Trophoblast cell (in vitro differentiated cells and primary cell): ENCODE data around the gene SIX3.

Experiments
- DNase-seq, 2 donors: peaks; one replicate each; pipeline ENCODE4 v3.0.0-alpha.2; 2016
- H2AFZ ChIP-seq: 2 replicates; pipeline ENCODE4 v1.6.1; 2013; ENCODE audit warnings: low read length, moderate library complexity, mild to moderate bottlenecking; ENCODE audit not compliant: insufficient read depth, poor library complexity
- H2AK5ac ChIP-seq: 2 replicates; pipeline ENCODE4 v1.6.1; 2013; ENCODE audit warnings: mild to moderate bottlenecking, low read length
- H2BK120ac ChIP-seq: 2 replicates; pipeline ENCODE4 v1.6.1; 2013; ENCODE audit warnings: low read length, mild to moderate bottlenecking, moderate library complexity; ENCODE audit not compliant: insufficient read depth, poor library complexity
- H2BK12ac ChIP-seq: 2 replicates; pipeline ENCODE4 v1.6.1; 2013; ENCODE audit warnings: mild to moderate bottlenecking, low read length, moderate library complexity
- H2BK5ac ChIP-seq: 2 replicates; pipeline ENCODE4 v1.6.1; 2013; ENCODE audit warnings: low read length, low read depth, moderate library complexity, mild to moderate bottlenecking; ENCODE audit not compliant: poor library complexity
- H3K14ac ChIP-seq: 2 replicates; pipeline ENCODE4 v1.6.1; 2013; ENCODE audit warnings: mild to moderate bottlenecking, low read length
- H3K18ac ChIP-seq: 2 replicates; pipeline ENCODE4 v1.6.1; 2013; ENCODE audit warnings: mild to moderate bottlenecking, low read length
- H3K23ac ChIP-seq: 2 replicates; pipeline ENCODE4 v1.6.1; 2013; ENCODE audit warnings: low read length
- H3K27ac ChIP-seq: 2 replicates; pipeline ENCODE4 v1.5.1; 2013; ENCODE audit warnings: low read depth, mild to moderate bottlenecking, inconsistent platforms, low read length, moderate library complexity
- H3K27me3 ChIP-seq: 2 replicates; pipeline ENCODE4 v1.6.1; 2013; ENCODE audit warnings: inconsistent platforms, mild to moderate bottlenecking, low read length, moderate library complexity; ENCODE audit not compliant: insufficient read depth
- H3K36me3 ChIP-seq, 2 experiments: 1 replicate in 1 of 2; 2 replicates in 1 of 2; pipeline ENCODE4 v1.6.1; 2013; ENCODE audit warnings: low read length in 2 of 2, mild to moderate bottlenecking in 2 of 2, moderate library complexity in 1 of 2; ENCODE audit not compliant: insufficient read depth in 2 of 2, control insufficient read depth in 1 of 2
- H3K4ac ChIP-seq: 2 replicates; pipeline ENCODE4 v1.6.1; 2013; ENCODE audit warnings: low read depth, mild to moderate bottlenecking, low read length, moderate library complexity
- H3K4me1 ChIP-seq, 2 experiments: 1 replicate in 1 of 2; 2 replicates in 1 of 2; pipeline ENCODE4 v1.6.1; 2013; ENCODE audit warnings: low read length in 2 of 2, mild to moderate bottlenecking in 2 of 2, moderate library complexity in 1 of 2; ENCODE audit not compliant: insufficient read depth in 2 of 2, control insufficient read depth in 1 of 2
- H3K4me2 ChIP-seq: 2 replicates; pipeline ENCODE4 v1.6.1; 2013; ENCODE audit warnings: inconsistent platforms, mild to moderate bottlenecking, low read length, moderate library complexity
- H3K4me3 ChIP-seq: 2 replicates; pipeline ENCODE4 v1.5.1; 2013; ENCODE audit warnings: mild to moderate bottlenecking, low read depth, low read length, inconsistent platforms
- H3K79me1 ChIP-seq: one replicate; pipeline ENCODE4 v1.6.1; 2013; ENCODE audit warnings: low read length
- H3K79me2 ChIP-seq: 2 replicates; pipeline ENCODE4 v1.6.1; 2013; ENCODE audit warnings: low read length, mild to moderate bottlenecking; ENCODE audit not compliant: control insufficient read depth, insufficient read depth, poor library complexity
- H3K9ac ChIP-seq: 2 replicates; pipeline ENCODE4 v1.6.1; 2013; ENCODE audit warnings: mild to moderate bottlenecking, low read length
- H3K9me3 ChIP-seq: 2 replicates; pipeline ENCODE4 v1.6.1; 2013; ENCODE audit warnings: low read depth, mild to moderate bottlenecking, control low read depth, inconsistent platforms, low read length; ENCODE audit not compliant: insufficient read depth
- H4K12ac ChIP-seq: 2 replicates; pipeline ENCODE4 v1.6.1; 2013; ENCODE audit warnings: low read depth, mild to moderate bottlenecking, low read length, moderate library complexity
- H4K8ac ChIP-seq: 2 replicates; pipeline ENCODE4 v1.6.1; 2013; ENCODE audit warnings: low read depth, mild to moderate bottlenecking, low read length, moderate library complexity
- H4K91ac ChIP-seq: one replicate; pipeline ENCODE4 v1.6.1; 2013; ENCODE audit warnings: low read depth, mild to moderate bottlenecking, low read length, moderate library complexity
- WGBS: extraction: QIAGEN DNeasy Blood & Tissue Kit; methylation state at CpG from one replicate; pipeline ENCODE4 v1.1.7; 2013; ENCODE audit warnings: missing lambda C conversion rate; ENCODE audit not compliant: insufficient read length, insufficient coverage; ENCODE audit errors: extremely low coverage; 5-methylcytosine and 5-hydroxymethylcytosine counted together

Gene SIX3

GRCh38 chr2:44970846-44971450 lies 29.4 kb downstream of the SIX3 start:
- Histone ChIP-seq H3K27ac (no peak overlapping the region), H3K36me3 (no peaks in the 10 kb centered on the region), H3K27me3 (no peaks in the 10 kb centered on the region), H3K79me2 (no peaks in the 10 kb centered on the region), H3K23ac (no peak overlapping the region), H3K4me2 (no peak overlapping the region), H3K18ac (no peak overlapping the region), H3K4me3 (no peak overlapping the region), H3K14ac (no peak overlapping the region), H2AK5ac (no peak overlapping the region), H2BK12ac (no peak overlapping the region), H3K9ac (no peak overlapping the region), H4K12ac (no peak overlapping the region), H2BK120ac (no peak overlapping the region), H2AFZ (no peak overlapping the region), H3K9me3 (no peaks in the 10 kb centered on the region), H3K4me1 (peaks cover 0 to 4% of the 10 kb centered on the region in 2 experiments), H4K91ac (no peak overlapping the region), H2BK5ac (no peak overlapping the region), H3K79me1 (no peaks in the 10 kb centered on the region), H4K8ac (no peak overlapping the region), H3K4ac (no peak overlapping the region)
- WGBS, result no CpG with 5 or more reads among the region's 15 CpGs
- no peak for DNase-seq

DNA sequence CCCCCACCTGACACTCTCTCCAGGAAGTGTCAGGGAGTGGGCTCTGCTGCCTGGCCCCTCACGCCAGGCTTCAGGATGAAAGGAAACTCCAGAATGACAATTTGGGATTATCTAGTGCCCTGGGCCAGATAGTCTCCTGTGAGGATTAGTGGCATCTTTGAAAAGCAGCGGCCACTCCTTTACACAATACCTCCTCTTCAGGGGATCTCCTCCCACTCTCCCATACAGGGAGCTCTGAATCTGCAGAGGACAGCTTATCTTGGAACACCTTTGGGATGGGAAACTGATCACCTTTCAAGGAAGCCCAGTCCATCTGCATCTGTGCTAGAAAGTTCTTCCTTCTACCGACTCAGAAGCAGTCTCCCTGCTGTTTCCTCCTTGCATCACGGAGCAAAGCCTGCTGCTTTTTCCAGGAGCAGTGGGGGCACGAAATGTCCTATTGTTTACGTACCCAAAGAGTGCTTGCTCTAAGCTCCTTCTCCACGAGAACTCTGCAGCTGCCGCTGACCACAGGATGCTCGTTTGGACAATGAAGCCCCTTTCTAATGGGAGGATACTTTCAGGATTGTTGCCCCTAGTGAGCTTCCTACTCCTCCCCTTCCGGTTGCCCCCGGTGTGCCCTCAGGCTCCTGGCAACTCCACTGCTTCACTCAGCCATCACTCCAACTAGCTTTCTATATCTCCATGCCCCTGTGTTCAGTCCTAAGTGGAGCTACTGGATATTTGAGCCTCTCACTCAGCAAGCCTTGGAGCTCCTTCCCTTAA lies 31.5 kb downstream of the SIX3 start:
- H3K4me1 ChIP-seq, result peaks cover 0 to 4% of the 10 kb centered on the region in 2 experiments
- no peaks in the 10 kb centered on the region for H3K36me3 ChIP-seq
- H3K9ac ChIP-seq, result no peak overlapping the region
- H3K9me3 ChIP-seq, result no peaks in the 10 kb centered on the region
- no peak overlapping the region for H2AFZ ChIP-seq
- H2AK5ac ChIP-seq, result no peak overlapping the region
- no peak overlapping the region for H3K14ac ChIP-seq
- H3K18ac ChIP-seq, result no peak overlapping the region
- H4K12ac ChIP-seq, result no peak overlapping the region
- DNase-seq, result no peak
- no peak overlapping the region for H3K27ac ChIP-seq
- no peak overlapping the region for H2BK120ac ChIP-seq
- no peak overlapping the region for H3K4me2 ChIP-seq
- H3K4ac ChIP-seq, result no peak overlapping the region
- no CpG with 5 or more reads among the region's 11 CpGs for WGBS
- no peaks in the 10 kb centered on the region for H3K79me1 ChIP-seq
- no peak overlapping the region for H3K23ac ChIP-seq
- no peak overlapping the region for H3K4me3 ChIP-seq
- no peak overlapping the region for H2BK5ac ChIP-seq
- H2BK12ac ChIP-seq, result no peak overlapping the region
- H3K27me3 ChIP-seq, result no peaks in the 10 kb centered on the region
- no peaks in the 10 kb centered on the region for H3K79me2 ChIP-seq
- H4K8ac ChIP-seq, result no peak overlapping the region
- no peak overlapping the region for H4K91ac ChIP-seq

GRCh38 chr2:44974064-44974715 lies 32.7 kb downstream of the SIX3 start:
- H2BK12ac ChIP-seq, result no peak overlapping the region
- peak; percentile 65 to 89 for DNase-seq
- no peak overlapping the region for H4K8ac ChIP-seq
- no peak overlapping the region for H2BK5ac ChIP-seq
- no peak overlapping the region for H3K27ac ChIP-seq
- H2AK5ac ChIP-seq, result no peak overlapping the region
- no peak overlapping the region for H3K14ac ChIP-seq
- no peaks in the 10 kb centered on the region for H3K79me1 ChIP-seq
- H3K27me3 ChIP-seq, result no peaks in the 10 kb centered on the region
- no peak overlapping the region for H2AFZ ChIP-seq
- H3K79me2 ChIP-seq, result no peaks in the 10 kb centered on the region
- no CpG with 5 or more reads among the region's 6 CpGs for WGBS
- H3K36me3 ChIP-seq, result no peaks in the 10 kb centered on the region
- H3K18ac ChIP-seq, result no peak overlapping the region
- H3K4me2 ChIP-seq, result no peak overlapping the region
- no peak overlapping the region for H2BK120ac ChIP-seq
- H4K91ac ChIP-seq, result no peak overlapping the region
- no peak overlapping the region for H3K4ac ChIP-seq
- no peak overlapping the region for H3K4me3 ChIP-seq
- H3K9ac ChIP-seq, result no peak overlapping the region
- H4K12ac ChIP-seq, result no peak overlapping the region
- no peaks in the 10 kb centered on the region for H3K9me3 ChIP-seq
- peaks cover 0 to 4% of the 10 kb centered on the region in 2 experiments for H3K4me1 ChIP-seq
- no peak overlapping the region for H3K23ac ChIP-seq

- H3K4me2 ChIP-seq, result peak overlapping the region; percentile 55
- DNase-seq, result no peak
- no peak overlapping the region for H4K91ac ChIP-seq
- no peak overlapping the region for H3K9ac ChIP-seq
- H3K27me3 ChIP-seq, result no peaks in the 10 kb centered on the region
- peak overlapping the region; percentile 52 for H2AFZ ChIP-seq
- H3K18ac ChIP-seq, result no peak overlapping the region
- H2AK5ac ChIP-seq, result no peak overlapping the region
- H4K12ac ChIP-seq, result no peak overlapping the region
- no CpG with 5 or more reads among the region's 24 CpGs for WGBS
- H2BK5ac ChIP-seq, result no peak overlapping the region
- H2BK12ac ChIP-seq, result no peak overlapping the region
- peaks cover 0 to 4% of the 10 kb centered on the region in 2 experiments for H3K4me1 ChIP-seq
- no peaks in the 10 kb centered on the region for H3K79me2 ChIP-seq
- no peak overlapping the region for H3K14ac ChIP-seq
- H3K9me3 ChIP-seq, result no peaks in the 10 kb centered on the region
- H2BK120ac ChIP-seq, result no peak overlapping the region
- no peak overlapping the region for H3K4me3 ChIP-seq
- no peak overlapping the region for H3K27ac ChIP-seq
- H4K8ac ChIP-seq, result no peak overlapping the region
- no peak overlapping the region for H3K4ac ChIP-seq
- no peaks in the 10 kb centered on the region for H3K36me3 ChIP-seq
- no peak overlapping the region for H3K23ac ChIP-seq
- H3K79me1 ChIP-seq, result no peaks in the 10 kb centered on the region
These were observed 34.3 kb downstream of the SIX3 start for GRCh38 chr2:44975571-44976450.
